Tibial nerve (tissue), 4 donors: ENCODE measurements around the gene OFD1.

Experiments
- CTCF ChIP-seq, 5 experiments: fragments of 200-600 bp in 3 of 5; fragments of 450-650 bp in 2 of 5; sonication (generic) in 3 of 5; IDR thresholded peaks; one replicate each; pipeline ENCODE4 v1.5.1; 2016 to 2019; ENCODE audit warnings: antibody characterized with exemption in 5 of 5, mild to moderate bottlenecking in 3 of 5, moderate library complexity in 2 of 5
- EP300 ChIP-seq, 2 donors: sonication (generic); formaldehyde crosslinking; IDR thresholded peaks; one replicate each; pipeline ENCODE4 v1.6.1; 2017; ENCODE audit warnings: antibody characterized with exemption in 2 of 2, mild to moderate bottlenecking in 1 of 2
- POLR2A ChIP-seq, 2 donors: fragments of 450-650 bp; IDR thresholded peaks; one replicate each; pipeline ENCODE4 v1.6.1; 2017; ENCODE audit warnings: antibody characterized with exemption in 2 of 2, mild to moderate bottlenecking in 2 of 2, moderate library complexity in 2 of 2

GRCh38 chrX:13693341-13693961 lies 41.1 kb upstream of the OFD1 start:
- no peak for TF ChIP-seq EP300 (IDR thresholded peaks at IDR 0.05)
- no peak for TF ChIP-seq CTCF (IDR thresholded peaks at IDR 0.05)
- TF ChIP-seq POLR2A (IDR thresholded peaks at IDR 0.05), result no peak
